Activated T-helper 1 cell treated with anti-CD3 and anti-CD28 coated beads, Interleukin-12 subunit alpha, Interleukin-12 subunit beta, Interleukin-2, Interleukin-4 antibody, amounts not matched to agents 30 ng/mL and 10 ng/mL and 1 ng/mL, durations not matched to agents 14 hours and 24 hours and 36 hours (primary cell): Measurements from ENCODE around the gene SLC27A4. TPM values are rescaled to one million over a fixed set of nuclear protein-coding genes. Genes with fewer than 3 reads are reported as not detected.

Experiments used
- DNase-seq: peaks from one replicate; pipeline ENCODE4 v3.0.0; 2021; ENCODE audit warnings: low spot score
- H3K27ac Mint-ChIP-seq: one replicate; pipeline ENCODE4 v1.8.0; 2021; ENCODE audit warnings: mild to moderate bottlenecking, mixed read lengths
- H3K27me3 Mint-ChIP-seq: one replicate; pipeline ENCODE4 v1.8.0; 2022; ENCODE audit warnings: mild to moderate bottlenecking, moderate library complexity, mixed read lengths; ENCODE audit not compliant: insufficient read depth
- H3K36me3 Mint-ChIP-seq: one replicate; pipeline ENCODE4 v1.8.0; 2021; ENCODE audit warnings: low read depth, mixed read lengths
- H3K4me1 Mint-ChIP-seq: one replicate; pipeline ENCODE4 v1.8.0; 2021; ENCODE audit warnings: low read depth, mixed read lengths
- H3K4me3 Mint-ChIP-seq: one replicate; pipeline ENCODE4 v1.8.0; 2021; ENCODE audit warnings: mild to moderate bottlenecking, moderate library complexity, mixed read lengths
- H3K9me3 Mint-ChIP-seq: one replicate; pipeline ENCODE4 v1.8.0; 2021; ENCODE audit warnings: mixed read lengths
- intact Hi-C: fragments of 100-400 bp; cut with micrococcal nuclease; formaldehyde crosslinking; loops from one replicate; pipeline ENCODE4 v1.15.1; 2024
- total RNA-seq: library from RNA; stranded (reverse); gene quantifications from 2 replicates; pipeline ENCODE4 v1.2.3, GENCODE V29; 2022

SLC27A4 gene
- 41.8 and 43.2 TPM in 2 replicates for total RNA-seq

DNA sequence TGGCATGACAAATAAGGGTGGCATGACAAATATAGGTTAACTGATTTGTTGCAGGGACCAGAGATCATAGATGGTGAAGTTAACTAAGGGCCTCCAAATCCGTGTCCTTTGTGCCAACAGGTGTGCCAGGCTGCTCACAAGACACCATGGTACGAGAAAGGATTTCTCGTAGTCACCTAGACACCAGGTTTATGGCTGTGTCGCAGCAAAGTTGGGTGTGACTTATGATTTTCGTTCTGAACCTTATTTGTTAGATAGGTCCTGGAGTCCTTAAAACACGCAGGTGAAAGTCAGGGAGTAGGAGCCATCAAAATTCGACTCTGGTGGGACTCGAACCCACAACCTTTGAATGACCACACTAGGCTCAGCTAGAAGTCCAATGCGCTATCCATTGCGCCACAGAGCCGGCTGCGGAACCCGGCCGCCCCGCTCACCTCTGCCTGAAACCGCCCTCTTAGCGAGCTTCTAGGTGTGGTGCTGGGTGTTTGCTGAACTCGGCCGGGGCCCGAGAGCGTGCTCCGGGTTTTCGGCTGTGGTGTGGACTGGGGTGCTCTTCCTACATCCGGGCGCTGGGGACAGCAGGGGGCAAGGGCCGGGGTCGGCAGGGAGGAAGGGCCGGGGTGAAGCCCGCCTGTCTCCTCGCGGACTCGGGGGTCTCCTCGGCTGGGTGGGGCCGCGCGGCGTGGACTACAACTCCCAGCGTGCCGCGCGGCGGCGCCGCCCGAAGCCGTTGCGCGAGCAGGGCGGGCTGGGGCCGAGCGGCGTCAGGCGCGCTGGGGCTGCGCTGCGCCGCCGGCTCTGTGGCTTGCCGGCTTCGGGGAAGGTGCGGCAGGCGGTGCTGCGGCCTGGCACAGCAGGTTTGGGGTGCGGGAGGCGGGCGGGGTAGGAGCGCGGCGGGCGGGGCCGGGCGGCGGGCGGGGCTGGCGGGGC, at the start of gene SLC27A4:
Gene SLC27A4 (plus strand): TSS at position 767 of the 930 bp plus-strand sequence. CDS start 2,606 bp downstream, outside the sequence.
- Mint-ChIP-seq H3K36me3 (peaks cover 4% of the 10 kb centered on the region), H3K27me3 (no peaks in the 10 kb centered on the region), H3K27ac (peak within 1 kb of the TSS; percentile 88), H3K9me3 (no peaks in the 10 kb centered on the region), H3K4me1 (peaks cover 6% of the 10 kb centered on the region), H3K4me3 (peak within 1 kb of the TSS; percentile 94)
- intact Hi-C loops, result loop anchor here (1.0 kb wide), 3 partner anchors 18 to 90 kb away; partner anchors contain the start of genes COQ4, TRUB2 and URM1
- DNase-seq, result peak; percentile 82

DNA sequence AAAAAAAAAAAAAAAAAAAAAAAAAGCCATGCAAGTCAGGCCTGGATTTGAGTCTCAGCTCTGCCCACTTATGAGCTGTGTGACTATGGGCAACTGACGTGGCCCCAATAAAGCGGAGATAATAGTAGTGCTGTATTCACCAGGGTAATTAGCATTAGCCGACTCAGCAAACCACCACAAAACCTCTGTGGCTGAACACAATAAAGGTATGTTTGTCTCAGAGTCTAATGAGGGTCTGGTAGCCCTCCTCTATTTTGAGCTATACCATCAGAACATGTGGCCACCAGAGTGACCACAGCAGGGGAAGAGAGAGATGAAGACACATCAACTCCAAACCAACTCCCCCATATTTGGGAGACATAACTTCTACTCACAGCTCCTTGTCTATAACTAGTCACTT, 48.3 kb upstream of the SLC27A4 start:
- Mint-ChIP-seq H3K27me3 (no peaks in the 10 kb centered on the region), H3K27ac (no peak overlapping the region), H3K4me1 (peaks cover 5% of the 10 kb centered on the region), H3K4me3 (no peak overlapping the region), H3K9me3 (no peaks in the 10 kb centered on the region), H3K36me3 (peaks cover 4% of the 10 kb centered on the region)
- intact Hi-C loops, result no loop called here
- DNase-seq, result no peak

DNA sequence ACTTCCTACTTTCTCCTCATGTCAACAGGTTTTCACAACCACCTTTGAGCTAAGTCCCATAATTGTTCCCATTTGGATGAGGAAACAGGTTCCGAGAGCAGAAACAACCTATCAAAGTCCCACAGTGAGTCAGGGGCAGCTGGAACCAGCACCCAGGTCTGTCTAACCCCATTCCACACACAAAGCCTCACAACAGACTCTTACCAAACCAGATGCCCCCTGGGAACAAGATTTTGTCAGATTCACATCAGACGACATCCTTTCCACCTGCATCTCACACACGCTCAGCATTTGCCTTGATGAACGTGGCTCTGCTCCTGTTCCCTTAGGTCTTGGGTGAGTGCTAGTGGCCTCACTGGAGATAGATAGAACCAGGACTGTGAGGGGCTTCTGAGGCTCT, 47.2 kb upstream of the SLC27A4 start:
- Mint-ChIP-seq H3K4me1 (peaks cover 5% of the 10 kb centered on the region), H3K36me3 (no peaks in the 10 kb centered on the region), H3K27ac (no peak overlapping the region), H3K4me3 (no peak overlapping the region), H3K9me3 (no peaks in the 10 kb centered on the region), H3K27me3 (no peaks in the 10 kb centered on the region)
- intact Hi-C loops, result no loop called here
- no peak for DNase-seq

DNA sequence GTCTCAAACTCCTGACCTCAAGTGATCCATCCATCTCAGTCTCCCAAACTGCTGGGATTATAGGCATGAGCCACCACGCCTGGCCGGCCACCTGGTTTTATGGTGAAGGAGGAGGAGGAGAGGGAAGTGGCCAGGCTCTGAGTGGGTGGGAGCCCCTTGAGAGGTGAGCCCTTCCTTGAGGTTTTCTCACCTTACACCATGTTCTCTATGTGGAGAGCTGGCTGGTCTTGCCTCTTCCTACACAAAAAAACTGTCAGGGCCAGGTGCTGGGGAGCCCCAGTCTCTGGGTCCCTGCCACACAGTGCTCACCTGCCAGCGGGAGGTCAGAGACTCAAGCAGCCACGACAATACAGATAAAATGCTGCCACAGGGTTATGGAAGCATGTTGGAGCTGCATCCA, 46.2 kb upstream of the SLC27A4 start:
- no peak overlapping the region for H3K27ac Mint-ChIP-seq
- no peaks in the 10 kb centered on the region for H3K9me3 Mint-ChIP-seq
- peaks cover 5% of the 10 kb centered on the region for H3K4me1 Mint-ChIP-seq

DNA sequence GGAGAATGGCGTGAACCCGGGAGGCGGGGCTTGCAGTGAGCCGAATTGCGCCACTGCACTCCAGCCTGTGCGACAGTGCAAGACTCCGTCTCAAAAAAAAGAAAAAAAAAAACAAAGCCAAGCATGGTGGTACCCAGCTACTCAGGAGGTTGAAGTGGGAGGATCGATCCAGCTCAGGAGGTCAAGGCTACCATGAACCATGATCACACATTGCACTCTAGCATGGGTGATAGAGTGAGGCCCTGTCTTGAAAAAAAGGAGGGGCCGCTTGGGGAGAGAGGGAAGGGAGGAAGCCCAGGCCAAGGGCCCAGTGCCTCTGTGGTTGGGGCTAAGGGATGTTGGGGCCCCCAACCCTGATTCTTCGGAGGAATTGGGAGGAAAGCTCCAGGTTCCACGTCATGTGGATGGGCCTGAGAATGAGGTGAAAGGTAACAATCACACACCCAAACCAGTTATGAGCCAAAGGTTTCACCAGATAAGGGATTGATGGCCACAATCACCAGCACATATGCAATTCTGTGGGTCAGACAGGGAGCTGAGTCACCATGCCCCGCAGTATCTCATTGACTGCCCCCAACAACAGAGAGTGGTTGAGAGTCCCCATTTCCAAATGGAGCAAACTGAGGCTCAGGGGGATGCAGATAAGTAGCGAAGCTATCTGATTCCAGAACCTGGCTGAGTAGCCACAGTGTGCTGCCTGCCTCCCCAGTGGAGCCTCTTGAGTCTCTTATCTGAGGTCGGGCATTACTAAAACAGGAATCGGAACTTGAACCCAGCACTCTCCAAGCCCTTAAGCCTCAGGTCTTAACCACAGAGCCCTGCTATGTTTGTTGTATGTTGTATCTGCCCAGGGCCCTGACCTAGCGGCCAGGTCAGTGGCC, 43.7 kb upstream of the SLC27A4 start:
- Mint-ChIP-seq H3K4me1 (peaks cover 5% of the 10 kb centered on the region), H3K4me3 (no peak overlapping the region), H3K36me3 (no peaks in the 10 kb centered on the region), H3K27ac (no peak overlapping the region), H3K27me3 (no peaks in the 10 kb centered on the region), H3K9me3 (no peaks in the 10 kb centered on the region)
- intact Hi-C loops, result loop anchor here (5.0 kb wide), 1 partner anchor 116 kb away; no protein-coding TSS in a partner anchor
- DNase-seq, result no peak

More for the DNA sequence above, 46.2 kb upstream of the SLC27A4 start:
- no peak overlapping the region for H3K4me3 Mint-ChIP-seq
- intact Hi-C loops, result no loop called here
- H3K36me3 Mint-ChIP-seq, result no peaks in the 10 kb centered on the region
- DNase-seq, result no peak
- no peaks in the 10 kb centered on the region for H3K27me3 Mint-ChIP-seq

DNA sequence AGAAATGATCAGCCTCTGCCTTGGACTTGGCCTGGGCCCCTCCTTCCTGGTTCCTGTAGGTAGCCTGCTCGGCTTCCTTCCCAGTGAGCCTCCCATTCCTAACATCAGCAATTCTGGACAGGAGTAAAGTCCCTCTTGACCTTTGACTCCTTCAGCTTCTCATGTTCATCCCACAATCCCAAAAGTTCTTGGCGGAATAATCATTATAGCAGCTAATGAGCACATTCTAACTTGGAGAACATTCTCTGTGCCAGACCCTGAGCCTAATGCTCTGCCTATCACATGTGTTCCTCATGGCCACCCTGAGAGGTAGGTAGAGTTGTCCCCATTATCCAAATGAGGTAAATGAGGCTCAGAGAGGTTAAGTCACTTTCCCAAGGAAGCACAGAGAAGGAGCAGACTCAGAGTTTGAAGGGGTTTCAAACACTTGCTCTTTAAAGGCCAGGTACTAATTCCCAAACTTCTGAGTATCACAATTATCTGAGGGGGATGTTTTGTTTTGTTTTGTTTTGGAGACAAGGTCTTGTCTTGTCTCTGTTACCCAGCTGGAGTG, 43.0 kb upstream of the SLC27A4 start:
- Mint-ChIP-seq H3K27me3 (no peaks in the 10 kb centered on the region), H3K27ac (no peak overlapping the region), H3K9me3 (no peaks in the 10 kb centered on the region), H3K36me3 (no peaks in the 10 kb centered on the region), H3K4me1 (peaks cover 5% of the 10 kb centered on the region), H3K4me3 (no peak overlapping the region)
- intact Hi-C loops, result loop anchor here (5.0 kb wide), 1 partner anchor 115 kb away; no protein-coding TSS in a partner anchor
- DNase-seq, result no peak

DNA sequence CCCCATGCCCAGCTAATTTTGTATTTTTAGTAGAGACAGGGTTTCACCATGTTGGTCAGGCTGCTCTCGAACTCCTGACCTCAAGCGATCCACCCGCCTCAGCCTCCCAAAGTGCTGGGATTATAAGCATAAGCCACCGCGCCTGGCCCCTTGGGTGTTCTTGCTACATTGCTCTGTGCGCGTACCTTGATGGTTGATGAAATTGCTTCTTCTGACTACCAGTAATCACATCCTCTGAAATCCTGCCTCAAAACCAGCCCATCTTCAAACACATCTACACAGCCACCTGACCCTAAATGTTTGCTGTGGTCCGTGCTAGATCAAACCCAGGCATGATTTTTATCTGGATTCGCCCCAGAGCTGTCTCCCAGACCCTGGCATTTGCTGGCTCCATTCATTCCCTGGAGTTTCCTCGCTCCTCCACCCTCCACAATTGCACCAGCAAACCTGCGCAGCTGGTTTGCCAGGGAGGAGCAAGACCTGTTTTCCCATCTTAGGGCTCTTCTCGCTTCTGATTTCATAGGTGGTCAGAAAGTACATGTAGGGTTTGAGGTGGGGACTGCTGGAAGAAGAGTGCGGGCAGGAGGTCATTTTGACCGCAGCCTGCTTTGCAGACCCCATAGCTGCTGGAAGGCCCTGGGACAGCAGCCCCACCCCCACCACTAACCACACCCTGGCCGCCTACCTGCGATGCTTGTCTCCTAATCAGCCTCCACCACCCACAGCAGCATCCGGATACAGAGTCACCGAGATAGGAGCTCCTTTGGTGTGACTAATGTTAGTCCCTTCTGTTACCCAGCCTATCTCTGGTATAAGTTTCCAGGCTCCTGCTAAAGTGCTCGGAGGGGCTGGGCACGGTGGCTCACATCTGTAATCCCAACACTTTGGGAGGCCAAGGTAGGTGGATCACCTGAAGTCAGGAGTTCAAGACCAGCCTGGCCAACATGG, 41.5 kb upstream of the SLC27A4 start:
- intact Hi-C loops, result loop anchor here (5.0 kb wide), 1 partner anchor 113 kb away; no protein-coding TSS in a partner anchor
- Mint-ChIP-seq H3K27ac (no peak overlapping the region), H3K4me1 (peaks cover 5% of the 10 kb centered on the region), H3K27me3 (no peaks in the 10 kb centered on the region), H3K4me3 (no peak overlapping the region), H3K36me3 (no peaks in the 10 kb centered on the region), H3K9me3 (no peaks in the 10 kb centered on the region)
- DNase-seq, result no peak

DNA sequence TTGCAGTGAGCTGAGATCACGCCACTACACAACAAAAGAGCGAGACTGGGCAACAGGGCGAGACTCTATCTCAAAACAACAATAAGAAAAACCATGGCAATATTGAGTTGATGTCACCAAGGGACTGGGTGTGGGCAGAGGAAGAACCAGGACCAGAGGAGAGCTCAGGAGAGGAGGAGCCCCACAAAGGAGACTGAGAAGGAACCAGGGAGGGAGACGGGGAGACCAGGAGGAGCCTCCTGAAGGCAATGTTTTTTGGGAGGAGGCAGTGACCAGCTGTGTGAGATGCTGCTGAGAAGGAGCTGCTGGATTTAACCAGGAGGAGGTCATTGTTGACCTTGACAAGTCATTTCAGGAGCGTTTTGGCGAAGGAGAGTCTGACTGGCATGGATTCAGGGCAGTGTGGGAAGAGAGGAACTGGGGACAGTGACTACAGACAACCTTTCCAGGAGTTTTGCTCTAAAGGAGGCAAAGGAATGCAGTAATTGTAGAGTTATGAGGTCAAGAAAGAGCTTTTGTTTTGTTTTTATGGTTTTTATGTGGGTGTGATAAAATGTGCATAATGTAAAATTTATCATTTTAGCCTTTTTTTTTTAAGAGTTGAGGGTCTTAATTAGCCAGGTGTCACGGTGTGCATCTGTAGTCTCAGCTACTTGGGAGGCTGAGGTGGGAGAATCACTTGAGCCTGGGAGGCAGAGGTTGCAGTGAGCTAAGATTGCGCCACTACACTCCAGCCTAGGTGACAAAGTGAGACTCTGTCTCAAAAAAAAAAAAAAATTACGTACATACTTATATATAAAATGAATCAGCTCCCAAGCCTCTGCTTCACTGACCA, 36.0 kb upstream of the SLC27A4 start:
- intact Hi-C loops, result no loop called here
- H3K4me3 Mint-ChIP-seq, result no peak overlapping the region
- no peaks in the 10 kb centered on the region for H3K4me1 Mint-ChIP-seq
- H3K9me3 Mint-ChIP-seq, result no peaks in the 10 kb centered on the region
- no peaks in the 10 kb centered on the region for H3K27me3 Mint-ChIP-seq
- no peak overlapping the region for H3K27ac Mint-ChIP-seq
- H3K36me3 Mint-ChIP-seq, result peaks cover 4% of the 10 kb centered on the region
- DNase-seq, result no peak

DNA sequence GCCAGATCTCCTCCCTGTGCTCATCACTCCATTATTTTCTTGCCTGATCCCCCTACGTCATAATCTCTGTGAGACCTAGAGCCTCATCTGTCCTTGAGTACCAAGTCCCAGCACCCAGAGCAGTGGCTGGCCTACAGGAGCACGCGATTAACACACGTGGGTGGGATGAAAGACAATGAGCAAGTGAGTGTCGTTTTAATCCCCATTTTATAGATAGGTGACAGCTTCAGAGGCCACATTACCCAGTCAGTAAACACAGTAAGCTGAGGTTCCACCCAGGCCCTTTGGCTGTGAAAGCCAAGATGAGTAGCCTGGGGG, 35.4 kb upstream of the SLC27A4 start:
- H3K4me1 Mint-ChIP-seq, result no peaks in the 10 kb centered on the region
- H3K27me3 Mint-ChIP-seq, result no peaks in the 10 kb centered on the region
- H3K36me3 Mint-ChIP-seq, result peaks cover 5% of the 10 kb centered on the region
- H3K27ac Mint-ChIP-seq, result no peak overlapping the region
- DNase-seq, result no peak
- no peaks in the 10 kb centered on the region for H3K9me3 Mint-ChIP-seq
- intact Hi-C loops, result no loop called here
- H3K4me3 Mint-ChIP-seq, result no peak overlapping the region

DNA sequence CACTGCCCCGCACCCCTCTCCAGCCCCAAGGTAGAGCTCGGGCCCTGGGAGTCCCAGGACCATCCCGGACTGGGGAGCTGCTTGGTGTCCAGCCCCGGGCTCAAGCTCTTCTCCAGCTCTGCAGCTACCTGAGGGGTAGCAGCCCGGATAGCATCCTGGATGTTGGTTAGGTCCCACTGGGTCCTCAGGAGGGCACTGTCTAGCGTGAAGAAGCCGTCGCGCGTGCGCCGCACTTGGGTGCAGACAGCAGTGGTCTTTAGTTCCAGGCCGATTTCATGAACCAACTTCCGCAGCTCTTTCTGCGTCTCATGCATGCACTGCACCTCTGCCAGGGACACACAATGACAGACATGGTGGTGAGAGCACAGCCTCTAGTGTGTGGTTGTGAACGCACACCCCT, 30.8 kb upstream of the SLC27A4 start:
- H3K9me3 Mint-ChIP-seq, result no peaks in the 10 kb centered on the region
- no peaks in the 10 kb centered on the region for H3K27me3 Mint-ChIP-seq
- H3K4me1 Mint-ChIP-seq, result no peaks in the 10 kb centered on the region
- H3K36me3 Mint-ChIP-seq, result peaks cover 15% of the 10 kb centered on the region
- DNase-seq, result no peak
- no peak overlapping the region for H3K27ac Mint-ChIP-seq
- H3K4me3 Mint-ChIP-seq, result no peak overlapping the region
- intact Hi-C loops, result no loop called here

DNA sequence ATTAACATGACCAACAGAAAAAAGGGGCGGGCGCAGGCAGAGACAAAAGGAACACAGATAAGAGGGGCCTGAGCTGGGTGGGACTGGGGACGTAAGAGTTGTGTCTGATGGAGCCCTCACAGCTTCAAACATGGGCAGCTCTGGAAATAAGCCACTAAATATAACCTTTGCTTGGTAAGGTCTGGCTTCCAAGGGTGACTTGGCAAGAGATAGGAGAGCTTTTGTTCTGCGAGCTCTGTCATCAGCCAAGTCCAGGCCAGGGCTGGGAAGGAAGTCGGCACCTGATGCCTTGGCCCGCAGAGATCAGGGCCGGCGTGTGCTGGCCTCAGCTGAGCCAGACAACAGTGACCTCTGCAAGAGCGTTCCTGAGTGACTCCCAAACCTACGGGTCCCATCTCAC, 29.9 kb upstream of the SLC27A4 start:
- H3K9me3 Mint-ChIP-seq, result no peaks in the 10 kb centered on the region
- intact Hi-C loops, result no loop called here
- H3K27ac Mint-ChIP-seq, result no peak overlapping the region
- H3K4me3 Mint-ChIP-seq, result no peak overlapping the region
- DNase-seq, result no peak
- H3K4me1 Mint-ChIP-seq, result no peaks in the 10 kb centered on the region
- no peaks in the 10 kb centered on the region for H3K27me3 Mint-ChIP-seq
- H3K36me3 Mint-ChIP-seq, result peaks cover 15% of the 10 kb centered on the region
